HG03159 (cell line): Measurements from ENCODE around the gene CDH22.

Source experiments
- ATAC-seq: cut with Tn5 transposase; IDR thresholded peaks from one replicate; pipeline ENCODE4 v1.9.1; 2021; ENCODE audit warnings: mild to moderate bottlenecking, moderate library complexity; ENCODE audit not compliant: unreplicated experiment

The CDH22 gene

GRCh38 chr20:46152824-46153586, 155.3 kb downstream of the CDH22 start:
- ATAC-seq = no peak

DNA sequence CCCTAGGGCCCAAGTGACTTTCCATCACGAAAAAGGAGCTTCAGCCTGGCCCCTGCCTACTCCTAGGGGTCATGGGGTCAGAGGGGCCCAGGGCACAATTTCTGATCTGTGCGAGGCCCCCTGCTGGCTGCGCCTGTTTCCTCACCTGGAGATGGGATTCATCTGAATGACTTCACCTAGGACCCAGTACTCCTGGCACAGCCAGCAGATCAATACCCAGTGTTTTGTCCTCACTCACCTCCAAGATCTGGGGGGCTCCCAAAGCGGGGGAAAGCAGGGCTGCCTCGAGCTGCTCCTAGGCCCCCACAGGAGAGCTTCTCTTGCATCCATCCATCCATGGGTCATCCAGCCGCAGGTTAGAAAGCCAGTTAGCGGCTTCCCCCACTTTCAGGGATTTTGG, 156.4 kb downstream of the CDH22 start:
- no peak for ATAC-seq

DNA sequence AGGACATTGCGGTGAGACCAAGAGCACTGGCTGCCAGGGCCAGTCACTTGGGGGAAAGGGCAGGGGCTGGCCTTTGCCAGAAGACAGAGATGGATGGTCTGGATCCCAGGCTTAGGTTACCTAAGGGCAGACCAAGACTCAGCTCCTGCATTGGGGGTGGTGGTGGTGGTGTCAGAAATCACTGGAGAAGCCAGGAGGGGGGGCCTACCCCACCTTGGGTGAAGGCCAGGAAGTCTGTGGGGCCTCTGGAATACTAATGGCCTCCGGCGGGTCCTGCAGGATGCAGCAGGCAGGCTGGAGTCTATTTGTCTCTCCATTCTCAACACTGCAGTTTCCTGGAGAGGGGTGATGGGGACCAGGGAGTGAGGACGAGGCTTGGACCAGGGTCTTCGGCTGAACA, 157.4 kb downstream of the CDH22 start:
- ATAC-seq = no peak

GRCh38 chr20:46148313-46149208, 159.7 kb downstream of the CDH22 start:
- ATAC-seq = no peak

GRCh38 chr20:46145713-46146112, 162.6 kb downstream of the CDH22 start:
- no peak for ATAC-seq

- no peak for ATAC-seq
Observed at GRCh38 chr20:46144432-46145025, 163.8 kb downstream of the CDH22 start.

DNA sequence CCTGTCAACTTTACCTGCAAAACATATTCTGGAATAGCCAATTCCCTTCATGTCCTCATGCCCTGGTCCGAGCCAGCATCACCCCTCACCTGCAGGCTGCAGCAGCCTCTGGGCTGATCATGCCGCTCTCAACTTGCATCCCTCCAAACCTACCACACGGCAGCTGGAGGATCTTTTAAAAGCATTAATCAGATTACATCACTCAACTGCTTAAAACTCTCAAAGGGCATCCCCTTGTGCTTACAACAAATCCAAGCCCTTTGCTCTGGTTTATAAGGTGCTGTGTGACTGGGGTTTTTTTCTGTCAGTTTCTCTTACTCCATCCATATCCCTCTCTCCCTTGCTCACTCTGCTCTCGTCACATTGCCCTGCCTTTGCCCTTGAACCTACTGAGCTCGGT, 166.2 kb downstream of the CDH22 start:
- ATAC-seq = no peak

DNA sequence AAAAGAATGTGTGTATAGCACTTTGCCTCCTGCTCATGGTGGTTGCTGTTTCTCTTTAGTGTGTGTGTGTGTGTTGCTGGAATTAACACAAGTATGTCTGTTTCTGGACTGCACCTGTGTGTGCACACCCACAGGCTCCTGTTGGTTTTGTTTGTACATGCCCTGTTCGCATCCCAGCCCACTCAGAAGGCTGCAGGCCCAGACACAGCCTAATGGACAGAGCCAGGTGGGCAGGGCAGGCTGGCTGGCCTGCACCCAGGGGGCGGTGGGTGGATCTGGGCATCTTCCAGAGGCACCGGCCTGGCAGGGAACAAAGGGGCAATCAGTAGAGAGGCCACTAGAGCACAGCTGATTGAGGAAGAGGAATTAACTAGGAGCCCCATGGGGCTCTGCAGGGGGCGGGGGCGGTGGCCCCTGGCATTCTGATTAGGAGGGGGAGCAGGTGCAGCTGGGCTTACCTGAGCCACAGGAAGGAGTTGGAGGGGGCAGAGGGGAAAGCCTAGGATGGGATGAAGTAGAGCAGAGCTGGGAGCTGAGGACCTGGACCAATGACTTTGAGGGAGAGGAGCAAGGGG, 168.3 kb downstream of the CDH22 start:
- ATAC-seq = no peak

- ATAC-seq = no peak
Observed at GRCh38 chr20:46139266-46139889, 168.9 kb downstream of the CDH22 start.

DNA sequence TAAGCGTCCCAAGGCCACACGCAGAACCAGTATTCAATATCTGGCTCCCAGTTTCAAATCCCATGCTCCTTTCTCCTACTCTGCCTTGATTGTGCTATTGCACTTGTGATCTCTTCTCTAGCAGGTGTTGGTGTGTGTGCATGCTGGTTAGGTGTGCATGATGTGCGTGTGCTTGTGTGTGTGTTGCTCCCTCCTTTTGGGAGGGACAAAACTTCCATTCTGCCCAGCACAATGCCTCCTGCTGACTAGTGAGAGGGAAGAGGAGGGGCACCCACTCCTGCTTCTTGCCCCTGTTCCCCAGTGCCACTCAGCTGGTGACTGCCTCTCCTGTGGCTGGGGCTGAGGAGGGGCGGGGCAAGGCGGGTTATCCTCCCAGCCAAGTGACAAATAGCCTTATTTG, 170.5 kb downstream of the CDH22 start:
- no peak for ATAC-seq

- ATAC-seq = no peak
Observed at GRCh38 chr20:46135856-46136633, 172.3 kb downstream of the CDH22 start.

DNA sequence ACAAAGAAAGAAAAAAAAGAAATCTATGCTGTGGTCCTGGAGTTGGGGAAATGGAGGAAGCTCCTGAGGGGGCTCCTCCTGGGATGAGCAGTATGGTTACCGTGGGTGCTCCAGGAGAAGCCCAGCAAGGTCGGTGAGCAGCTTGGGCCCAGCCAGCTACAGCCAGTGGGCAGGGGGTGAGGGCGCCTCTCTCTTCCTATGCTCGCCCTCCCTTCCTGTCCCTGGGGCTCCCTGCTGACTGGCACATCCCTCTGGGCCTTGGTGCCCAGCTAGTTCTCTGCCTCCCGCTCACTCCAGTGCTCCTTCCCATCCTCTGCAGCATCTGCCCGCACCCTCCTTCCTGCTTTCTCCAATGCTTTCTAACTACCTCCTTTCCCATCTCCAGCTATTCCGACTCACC, 173.6 kb downstream of the CDH22 start:
- no peak for ATAC-seq

DNA sequence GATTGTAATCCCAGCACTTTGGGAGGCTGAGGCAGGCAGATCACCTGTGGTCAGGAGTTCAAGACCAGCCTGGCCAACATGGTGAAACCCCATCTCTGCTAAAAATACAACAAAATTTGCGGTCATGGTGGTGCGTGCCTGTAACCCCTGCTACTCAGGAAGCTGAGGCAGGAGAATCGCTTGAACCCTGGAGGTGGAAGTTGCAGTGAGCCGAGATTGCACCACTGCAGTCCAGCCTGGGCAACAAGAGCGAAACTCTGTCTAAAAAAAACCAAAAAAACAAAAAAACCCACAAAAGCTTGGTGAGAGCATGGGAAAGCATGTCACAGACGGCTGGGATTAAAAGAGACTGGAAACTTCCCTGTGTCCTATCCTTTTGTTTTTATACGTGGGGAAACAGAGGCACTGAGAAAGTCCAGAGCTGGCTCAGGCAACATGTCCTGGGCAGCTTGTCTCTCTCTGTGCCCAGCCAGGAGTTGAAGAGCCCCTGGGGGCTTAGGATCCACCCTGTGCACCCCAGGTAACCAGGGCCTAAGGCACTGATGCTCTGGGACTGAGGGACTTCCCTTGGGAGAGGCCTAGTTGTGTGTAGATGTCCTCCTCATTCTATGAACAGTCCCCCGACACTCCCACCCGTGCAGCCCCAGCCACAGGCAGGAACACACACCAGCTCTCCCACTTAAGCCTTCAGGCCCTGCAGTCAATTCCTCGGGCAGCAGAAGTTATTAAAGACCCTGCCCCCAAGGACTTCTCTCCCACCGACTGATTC, 174.2 kb downstream of the CDH22 start:
- no peak for ATAC-seq

DNA sequence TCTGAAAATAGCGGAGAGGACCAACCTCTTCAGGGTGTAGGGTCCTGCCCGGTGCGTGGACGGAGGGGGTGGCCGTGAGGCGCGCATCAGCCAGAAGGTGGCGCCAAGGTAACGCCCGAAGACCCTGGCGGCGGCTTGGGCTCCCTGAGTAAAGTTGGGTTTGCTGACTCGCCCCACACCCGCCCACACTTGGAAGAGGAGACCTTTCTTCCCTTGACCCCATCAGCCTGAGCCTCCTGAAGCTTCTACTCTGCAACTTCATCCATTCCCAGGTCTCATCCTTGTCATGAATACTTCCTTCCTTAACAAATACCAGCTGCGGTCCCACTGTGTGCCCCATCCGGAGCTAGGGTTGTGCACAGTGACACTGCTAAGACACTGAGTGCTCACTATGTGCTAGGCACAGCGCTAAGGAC, 175.6 kb downstream of the CDH22 start:
- ATAC-seq = no peak

DNA sequence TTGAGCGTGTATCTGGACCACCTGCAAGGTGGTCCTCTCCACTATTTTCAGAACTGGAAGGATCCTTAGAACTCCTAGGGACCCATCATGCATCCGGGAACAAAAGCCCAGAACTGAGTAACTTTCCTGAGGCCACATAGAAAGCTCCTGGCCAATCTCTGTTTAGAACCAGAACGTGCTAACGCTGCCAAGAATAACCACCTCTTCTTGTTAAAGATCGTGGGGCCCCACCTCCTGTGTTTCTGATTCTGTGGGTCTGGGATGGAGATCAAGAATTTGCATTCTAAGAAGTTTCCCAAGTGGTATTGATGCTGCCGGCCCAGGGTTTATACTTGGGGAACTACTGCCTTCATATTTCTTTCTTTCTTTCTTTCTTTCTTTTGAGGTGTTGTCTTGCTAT, 176.9 kb downstream of the CDH22 start:
- no peak for ATAC-seq

GRCh38 chr20:46130534-46130933, 177.8 kb downstream of the CDH22 start:
- no peak for ATAC-seq

- no peak for ATAC-seq
Observed at GRCh38 chr20:46129955-46130481, 178.3 kb downstream of the CDH22 start.

GRCh38 chr20:46128310-46129151, 179.8 kb downstream of the CDH22 start:
- no peak for ATAC-seq
